Glutamatergic neuron (in vitro differentiated cells): Measurements from ENCODE around the gene LBX2. TPM values are rescaled to one million over a fixed set of nuclear protein-coding genes. Genes with fewer than 3 reads are reported as not detected.
A peak's percentile ranks its signal among the peaks of the same experiment; 100 is the strongest.

Experiments used
- DNase-seq: peaks from one replicate; pipeline ENCODE4 v3.0.0; 2022
- H3K27ac Mint-ChIP-seq: one replicate; pipeline ENCODE4 v1.8.0; 2020; ENCODE audit warnings: mild to moderate bottlenecking, mixed read lengths, inconsistent platforms; ENCODE audit not compliant: unreplicated experiment
- H3K27me3 Mint-ChIP-seq: one replicate; pipeline ENCODE4 v1.8.0; 2020; ENCODE audit warnings: mild to moderate bottlenecking, moderate library complexity, mixed read lengths, inconsistent platforms; ENCODE audit not compliant: unreplicated experiment
- H3K36me3 Mint-ChIP-seq: one replicate; pipeline ENCODE4 v1.8.0; 2020; ENCODE audit warnings: mild to moderate bottlenecking, mixed read lengths, inconsistent platforms; ENCODE audit not compliant: unreplicated experiment
- H3K4me1 Mint-ChIP-seq: one replicate; pipeline ENCODE4 v1.8.0; 2020; ENCODE audit warnings: mild to moderate bottlenecking, low read depth, mixed read lengths, inconsistent platforms; ENCODE audit not compliant: unreplicated experiment
- H3K4me3 Mint-ChIP-seq: one replicate; pipeline ENCODE4 v1.8.0; 2020; ENCODE audit warnings: mild to moderate bottlenecking, mixed read lengths, inconsistent platforms; ENCODE audit not compliant: unreplicated experiment
- H3K9me3 Mint-ChIP-seq: one replicate; pipeline ENCODE4 v1.8.0; 2020; ENCODE audit warnings: mild to moderate bottlenecking, moderate library complexity, mixed read lengths, inconsistent platforms; ENCODE audit not compliant: unreplicated experiment
- total RNA-seq: library from RNA; stranded (reverse); fragmentation: NEBNext Ultra II Directional; extraction: Animal tissue kit (Norgen Biotek cat#: 25700); gene quantifications from one replicate; pipeline ENCODE4 v1.2.1, GENCODE V29; 2021; ENCODE audit not compliant: unreplicated experiment
- TF ChIP-seq, protein P1 (sequence below): fragments of 200-600 bp; sonication (generic); IDR thresholded peaks from one replicate; pipeline ENCODE4 v1.5.0; 2021; ENCODE audit not compliant: partially characterized antibody, unreplicated experiment

LBX2 gene
- total RNA-seq, 1 donor from 2014 or later, result 0.96 TPM

DNA sequence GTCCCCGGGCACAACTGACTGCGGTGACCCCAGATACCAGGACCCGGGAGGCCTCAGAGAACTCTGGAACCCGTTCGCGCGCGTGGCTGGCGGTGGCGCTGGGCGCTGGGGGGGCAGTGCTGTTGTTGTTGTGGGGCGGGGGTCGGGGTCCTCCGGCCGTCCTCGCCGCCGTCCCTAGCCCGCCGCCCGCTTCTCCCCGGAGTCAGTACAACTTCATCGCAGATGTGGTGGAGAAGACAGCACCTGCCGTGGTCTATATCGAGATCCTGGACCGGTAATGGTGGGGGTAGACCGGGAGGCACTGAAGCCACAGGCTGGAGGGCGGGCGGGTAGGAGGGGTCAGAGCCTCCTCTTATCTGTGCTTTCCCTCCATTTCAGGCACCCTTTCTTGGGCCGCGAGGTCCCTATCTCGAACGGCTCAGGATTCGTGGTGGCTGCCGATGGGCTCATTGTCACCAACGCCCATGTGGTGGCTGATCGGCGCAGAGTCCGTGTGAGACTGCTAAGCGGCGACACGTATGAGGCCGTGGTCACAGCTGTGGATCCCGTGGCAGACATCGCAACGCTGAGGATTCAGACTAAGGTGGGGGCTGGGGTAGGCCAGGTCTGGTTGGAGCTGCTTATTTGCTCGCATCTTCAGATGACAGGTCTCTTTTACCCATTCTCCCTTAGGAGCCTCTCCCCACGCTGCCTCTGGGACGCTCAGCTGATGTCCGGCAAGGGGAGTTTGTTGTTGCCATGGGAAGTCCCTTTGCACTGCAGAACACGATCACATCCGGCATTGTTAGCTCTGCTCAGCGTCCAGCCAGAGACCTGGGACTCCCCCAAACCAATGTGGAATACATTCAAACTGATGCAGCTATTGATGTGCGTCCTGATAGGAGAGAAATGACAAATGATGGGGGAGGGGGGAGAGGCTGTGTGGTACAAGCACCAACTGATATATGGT lies 31.1 kb upstream of the LBX2 start:
- peaks cover 20% of the 10 kb centered on the region for H3K4me1 Mint-ChIP-seq
- peak; percentile 54 for DNase-seq
- peaks cover 26% of the 10 kb centered on the region for H3K9me3 Mint-ChIP-seq
- H3K27ac Mint-ChIP-seq, result peak overlapping the region; percentile 65
- peaks cover 10% of the 10 kb centered on the region for H3K27me3 Mint-ChIP-seq
- TF ChIP-seq, protein P1, sequence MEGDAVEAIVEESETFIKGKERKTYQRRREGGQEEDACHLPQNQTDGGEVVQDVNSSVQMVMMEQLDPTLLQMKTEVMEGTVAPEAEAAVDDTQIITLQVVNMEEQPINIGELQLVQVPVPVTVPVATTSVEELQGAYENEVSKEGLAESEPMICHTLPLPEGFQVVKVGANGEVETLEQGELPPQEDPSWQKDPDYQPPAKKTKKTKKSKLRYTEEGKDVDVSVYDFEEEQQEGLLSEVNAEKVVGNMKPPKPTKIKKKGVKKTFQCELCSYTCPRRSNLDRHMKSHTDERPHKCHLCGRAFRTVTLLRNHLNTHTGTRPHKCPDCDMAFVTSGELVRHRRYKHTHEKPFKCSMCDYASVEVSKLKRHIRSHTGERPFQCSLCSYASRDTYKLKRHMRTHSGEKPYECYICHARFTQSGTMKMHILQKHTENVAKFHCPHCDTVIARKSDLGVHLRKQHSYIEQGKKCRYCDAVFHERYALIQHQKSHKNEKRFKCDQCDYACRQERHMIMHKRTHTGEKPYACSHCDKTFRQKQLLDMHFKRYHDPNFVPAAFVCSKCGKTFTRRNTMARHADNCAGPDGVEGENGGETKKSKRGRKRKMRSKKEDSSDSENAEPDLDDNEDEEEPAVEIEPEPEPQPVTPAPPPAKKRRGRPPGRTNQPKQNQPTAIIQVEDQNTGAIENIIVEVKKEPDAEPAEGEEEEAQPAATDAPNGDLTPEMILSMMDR, result no peak
- peaks cover 9% of the 10 kb centered on the region for H3K36me3 Mint-ChIP-seq
- peak overlapping the region; percentile 87 for H3K4me3 Mint-ChIP-seq

DNA sequence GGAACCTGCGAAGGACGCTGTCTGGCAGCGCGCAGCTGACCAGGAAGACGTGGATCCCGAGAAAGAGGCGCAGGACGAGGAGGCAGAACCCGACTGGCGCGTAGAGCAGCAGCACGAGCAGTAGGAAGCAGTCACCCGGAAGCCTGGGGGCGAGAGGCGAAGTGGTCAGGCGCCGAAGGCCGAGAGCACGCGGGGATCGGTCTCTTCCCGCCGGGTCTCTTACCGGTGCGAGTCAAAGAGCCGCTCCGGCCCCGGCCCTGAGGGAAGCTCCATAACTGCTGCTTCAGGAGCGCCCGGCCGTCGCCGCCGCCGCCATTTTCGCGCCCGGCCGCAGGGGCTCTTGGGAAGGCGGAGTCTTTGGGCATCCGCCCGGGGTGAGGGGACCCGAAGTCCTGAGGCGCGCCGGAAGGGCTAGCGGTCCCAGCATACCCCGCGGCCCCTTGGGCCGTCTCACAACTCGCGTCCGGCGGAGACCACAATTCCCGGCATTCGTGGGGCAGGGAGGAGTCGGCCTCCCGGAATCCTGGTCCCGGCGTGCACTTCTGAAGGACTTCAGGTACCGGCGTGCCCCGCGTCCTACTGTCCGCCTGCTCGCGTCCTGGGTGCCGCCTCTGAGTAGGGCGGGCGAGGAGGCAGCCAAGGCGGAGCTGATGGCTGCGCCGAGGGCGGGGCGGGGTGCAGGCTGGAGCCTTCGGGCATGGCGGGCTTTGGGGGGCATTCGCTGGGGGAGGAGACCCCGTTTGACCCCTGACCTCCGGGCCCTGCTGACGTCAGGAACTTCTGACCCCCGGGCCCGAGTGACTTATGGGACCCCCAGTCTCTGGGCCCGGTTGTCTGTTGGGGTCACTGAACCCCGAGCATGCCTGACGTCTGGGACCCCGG lies 30.2 kb upstream of the LBX2 start, which contains the start of the genes AUP1 and HTRA2:
Gene AUP1, minus strand, starts transcription at position 350 of the 882 bp plus-strand sequence. Its CDS starts 77 bp downstream, at position 273.
Gene HTRA2, plus strand, starts transcription at position 577 of the 882 bp plus-strand sequence. Its CDS starts 74 bp downstream, at position 651.
- peaks cover 9% of the 10 kb centered on the region for H3K36me3 Mint-ChIP-seq
- TF ChIP-seq, protein P1, result no peak

DNA sequence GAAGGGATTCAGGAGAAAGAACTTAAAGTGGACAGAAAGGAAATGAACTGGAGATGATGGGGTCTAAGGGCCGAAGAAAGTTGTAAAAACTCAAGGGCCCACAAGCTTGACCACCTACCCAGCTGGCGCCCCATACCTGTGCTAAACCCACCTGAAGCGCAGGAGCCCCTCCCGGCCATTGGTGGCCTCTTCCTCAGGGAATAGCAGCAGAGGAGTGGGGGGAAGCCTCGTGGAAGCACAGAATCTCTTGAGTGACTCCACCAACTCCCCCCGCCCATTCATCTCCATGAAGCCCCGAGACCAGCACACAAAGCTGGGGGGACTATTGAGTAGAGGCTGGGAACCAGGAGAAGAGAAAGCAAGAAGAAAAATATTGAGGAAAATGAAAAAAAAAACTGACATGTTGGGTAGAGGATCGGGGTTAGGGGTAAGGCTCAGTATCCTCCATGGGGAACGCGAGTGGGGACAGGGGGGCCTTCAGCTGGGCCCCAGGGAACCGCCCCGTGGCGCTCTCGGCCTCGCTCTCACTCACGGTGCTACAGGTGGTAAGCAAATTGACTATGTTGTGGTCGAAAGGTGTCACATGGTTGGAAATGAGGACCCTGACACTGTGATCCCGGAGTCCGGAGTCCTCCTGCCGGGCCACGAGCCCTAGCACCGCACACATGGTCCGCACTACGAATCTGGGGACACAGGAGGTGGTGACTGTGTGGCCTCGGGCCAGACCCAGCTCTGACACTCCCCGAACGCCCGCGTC lies 29.4 kb upstream of the LBX2 start:
- Mint-ChIP-seq H3K4me1 (peaks cover 20% of the 10 kb centered on the region), H3K36me3 (peaks cover 9% of the 10 kb centered on the region), H3K27me3 (peaks cover 9% of the 10 kb centered on the region), H3K27ac (peak overlapping the region; percentile 96), H3K4me3 (peak overlapping the region; percentile 96), H3K9me3 (peaks cover 21% of the 10 kb centered on the region)
- TF ChIP-seq, protein P1, result no peak
- DNase-seq, result no peak

More for the DNA sequence above, 30.2 kb upstream of the LBX2 start, which contains the start of the genes AUP1 and HTRA2:
- peaks cover 26% of the 10 kb centered on the region for H3K9me3 Mint-ChIP-seq
- peak within 1 kb of the TSS; percentile 96 for H3K4me3 Mint-ChIP-seq
- H3K27me3 Mint-ChIP-seq, result peaks cover 10% of the 10 kb centered on the region
- H3K4me1 Mint-ChIP-seq, result peaks cover 20% of the 10 kb centered on the region
- DNase-seq, result peak; percentile 98
- H3K27ac Mint-ChIP-seq, result peak within 1 kb of the TSS; percentile 96

DNA sequence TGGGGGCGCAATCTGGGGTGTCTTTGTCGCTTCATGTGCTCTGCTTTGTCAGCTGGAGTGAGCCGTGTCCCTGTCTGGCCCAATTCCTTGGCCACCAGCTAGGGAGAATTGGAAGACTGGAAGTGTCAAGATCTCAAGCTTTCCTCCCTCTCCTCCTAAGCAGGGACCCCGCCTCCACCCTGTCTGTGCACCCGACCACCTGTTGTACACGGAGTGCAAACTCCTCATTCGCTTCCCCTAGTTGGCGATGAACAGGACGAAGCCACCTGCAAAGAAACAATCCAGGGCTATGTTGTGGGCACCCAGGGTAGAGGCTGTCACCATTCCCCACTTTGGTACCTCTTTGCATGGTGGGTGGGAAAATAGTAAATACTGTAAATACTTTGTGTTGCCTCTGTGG lies 28.3 kb upstream of the LBX2 start:
- no peak overlapping the region for H3K27ac Mint-ChIP-seq
- H3K4me3 Mint-ChIP-seq, result peak overlapping the region; percentile 96
- peaks cover 20% of the 10 kb centered on the region for H3K9me3 Mint-ChIP-seq
- peaks cover 9% of the 10 kb centered on the region for H3K36me3 Mint-ChIP-seq
- H3K27me3 Mint-ChIP-seq, result peaks cover 11% of the 10 kb centered on the region
- H3K4me1 Mint-ChIP-seq, result peaks cover 19% of the 10 kb centered on the region
- no peak for DNase-seq
- TF ChIP-seq, protein P1, result no peak
